Stimulated activated CD4-positive, alpha-beta T cell treated with anti-CD3 and anti-CD28 coated beads, TNF-alpha, amount 100 ng/mL, for 24 hours (primary cell): Measurements from ENCODE around the gene KCP.

Source experiments
- DNase-seq, 3 experiments: peaks; one replicate each; pipeline ENCODE4 v3.0.0-alpha.2; 2020; ENCODE audit warnings: low read depth in 3 of 3

KCP gene

GRCh38 chr7:128858380-128859231, 51.9 kb downstream of the KCP start:
- DNase-seq = no peak

- no peak for DNase-seq
These were observed 54.3 kb downstream of the KCP start for GRCh38 chr7:128856001-128856718.

GRCh38 chr7:128855559-128855958, 55.0 kb downstream of the KCP start:
- no peak for DNase-seq

GRCh38 chr7:128854396-128854795, 56.1 kb downstream of the KCP start:
- no peak for DNase-seq

DNA sequence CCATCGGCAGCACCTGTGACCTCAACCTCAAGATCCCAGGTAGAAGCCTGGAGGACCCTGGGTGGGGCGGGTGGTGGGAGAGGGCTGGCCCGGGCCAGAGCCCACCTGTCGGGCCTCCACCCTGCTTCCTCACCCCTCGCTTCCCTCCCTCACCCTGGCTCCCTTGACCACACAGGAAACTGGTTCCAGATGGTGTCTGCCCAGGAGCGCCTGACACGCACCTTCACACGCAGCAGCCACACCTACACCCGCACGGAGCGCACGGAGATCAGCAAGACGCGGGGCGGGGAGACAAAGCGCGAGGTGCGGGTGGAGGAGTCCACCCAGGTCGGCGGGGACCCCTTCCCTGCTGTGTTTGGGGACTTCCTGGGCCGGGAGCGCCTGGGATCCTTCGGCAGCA, 56.7 kb downstream of the KCP start:
- no peak for DNase-seq

DNA sequence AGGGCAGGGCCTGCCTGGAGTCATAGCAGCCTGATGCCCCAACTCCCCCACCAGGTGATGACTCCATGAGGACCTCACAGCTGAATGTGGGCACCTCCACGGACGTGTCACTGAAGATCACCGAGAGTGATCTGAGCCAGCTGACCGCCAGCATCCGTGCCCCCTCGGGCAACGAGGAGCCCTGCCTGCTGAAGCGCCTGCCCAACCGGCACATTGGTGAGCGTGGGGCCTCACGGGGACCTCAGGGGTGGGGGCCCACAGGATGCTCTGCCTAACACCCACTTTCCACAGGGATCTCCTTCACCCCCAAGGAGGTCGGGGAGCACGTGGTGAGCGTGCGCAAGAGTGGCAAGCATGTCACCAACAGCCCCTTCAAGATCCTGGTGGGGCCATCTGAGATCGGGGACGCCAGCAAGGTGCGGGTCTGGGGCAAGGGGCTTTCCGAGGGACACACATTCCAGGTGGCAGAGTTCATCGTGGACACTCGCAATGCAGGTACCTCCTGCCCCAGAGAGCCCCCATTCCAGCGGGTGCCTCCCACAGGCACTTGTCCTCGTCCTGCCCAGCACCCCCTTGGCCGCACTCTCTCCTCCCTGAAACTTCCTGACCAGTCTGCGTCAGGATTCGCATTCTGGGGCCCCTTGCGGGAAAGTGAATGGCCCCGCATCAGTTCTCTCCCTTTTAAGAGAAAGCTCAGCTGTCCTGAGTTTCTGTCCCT, 57.8 kb downstream of the KCP start:
- no peak for DNase-seq

DNA sequence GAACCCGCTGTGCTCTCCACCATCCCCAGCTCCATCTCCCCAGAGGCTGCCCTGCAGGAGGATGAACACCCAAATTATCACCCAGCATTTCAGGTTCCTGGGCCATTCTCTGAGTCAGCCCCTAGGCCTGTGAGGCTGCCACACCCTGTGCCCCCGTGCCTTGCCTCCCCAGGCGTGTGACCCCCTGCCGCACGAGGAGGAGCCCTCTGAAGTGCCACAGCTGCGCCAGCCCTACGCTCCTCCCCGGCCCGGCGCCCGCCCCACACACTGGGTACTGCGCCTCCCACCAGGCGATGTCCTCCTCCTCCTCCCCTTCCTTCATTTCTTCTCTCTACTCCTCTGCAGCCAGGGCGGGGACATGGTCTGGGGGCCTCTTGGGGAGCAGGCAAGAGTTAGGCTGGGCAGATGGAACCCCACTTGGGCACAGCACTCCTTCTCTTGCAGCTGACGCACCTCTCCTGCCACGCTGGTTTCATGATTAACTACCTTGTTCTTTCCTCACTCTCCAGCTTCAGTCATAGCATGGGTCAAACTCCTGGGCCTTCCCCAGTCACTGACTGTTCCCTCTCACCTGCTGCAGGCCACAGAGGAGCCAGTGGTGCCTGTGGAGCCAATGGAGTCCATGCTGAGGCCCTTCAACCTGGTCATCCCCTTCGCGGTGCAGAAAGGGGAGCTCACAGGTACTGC, 60.6 kb downstream of the KCP start:
- no peak for DNase-seq

GRCh38 chr7:128849156-128849515, 61.4 kb downstream of the KCP start:
- DNase-seq = no peak

DNA sequence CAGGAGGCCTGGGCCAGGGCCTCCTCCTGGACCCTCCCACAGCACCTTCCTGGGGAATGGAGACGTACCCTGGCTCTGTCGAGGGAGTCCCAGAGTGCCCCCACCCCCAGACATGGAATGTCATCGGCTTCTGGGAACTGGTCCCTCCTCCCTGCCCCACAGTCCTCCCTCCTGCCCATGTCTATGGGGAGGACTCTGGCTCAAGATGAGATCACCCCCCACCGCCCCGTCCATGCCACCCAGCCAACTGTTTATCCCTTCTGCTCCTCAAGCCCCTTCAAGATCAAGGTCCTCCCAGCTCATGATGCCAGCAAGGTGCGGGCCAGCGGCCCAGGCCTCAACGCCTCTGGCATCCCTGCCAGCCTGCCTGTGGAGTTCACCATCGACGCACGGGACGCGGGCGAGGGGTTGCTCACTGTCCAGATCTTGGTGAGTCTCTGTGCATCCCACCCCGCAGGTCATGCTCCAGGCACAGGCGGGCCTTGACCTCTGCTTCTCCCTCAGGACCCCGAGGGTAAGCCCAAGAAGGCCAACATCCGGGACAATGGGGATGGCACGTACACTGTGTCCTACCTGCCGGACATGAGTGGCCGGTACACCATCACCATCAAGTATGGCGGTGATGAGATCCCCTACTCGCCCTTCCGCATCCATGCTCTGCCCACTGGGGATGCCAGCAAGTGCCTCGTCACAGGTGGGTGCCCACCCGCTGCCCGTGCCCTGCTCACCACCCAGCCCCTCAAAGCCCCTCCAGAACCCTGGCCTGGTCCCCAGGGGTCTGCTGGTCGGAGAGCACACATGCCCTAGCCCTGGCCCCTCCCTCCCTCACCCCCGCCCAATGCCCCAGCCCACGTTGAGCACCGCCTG, 62.0 kb downstream of the KCP start:
- no peak for DNase-seq

DNA sequence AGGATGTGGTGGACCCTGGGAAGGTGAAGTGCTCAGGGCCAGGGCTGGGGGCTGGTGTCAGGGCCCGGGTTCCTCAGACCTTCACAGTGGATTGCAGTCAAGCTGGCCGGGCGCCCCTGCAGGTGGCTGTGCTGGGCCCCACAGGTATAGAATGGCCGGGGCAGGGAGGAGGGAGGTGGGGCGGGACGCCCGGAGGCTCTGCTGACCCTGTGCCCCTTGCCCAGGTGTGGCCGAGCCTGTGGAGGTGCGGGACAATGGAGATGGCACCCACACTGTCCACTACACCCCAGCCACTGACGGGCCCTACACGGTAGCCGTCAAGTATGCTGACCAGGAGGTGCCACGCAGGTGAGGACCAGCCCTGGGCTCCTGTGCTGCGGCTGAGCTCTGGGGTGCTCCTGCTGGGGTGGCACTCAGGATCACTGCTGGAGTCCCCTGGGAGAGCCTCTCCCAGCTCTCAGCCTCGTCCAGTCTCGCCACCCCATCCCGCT, 62.7 kb downstream of the KCP start:
- DNase-seq = no peak

GRCh38 chr7:128846781-128847444, 63.6 kb downstream of the KCP start:
- DNase-seq = no peak

DNA sequence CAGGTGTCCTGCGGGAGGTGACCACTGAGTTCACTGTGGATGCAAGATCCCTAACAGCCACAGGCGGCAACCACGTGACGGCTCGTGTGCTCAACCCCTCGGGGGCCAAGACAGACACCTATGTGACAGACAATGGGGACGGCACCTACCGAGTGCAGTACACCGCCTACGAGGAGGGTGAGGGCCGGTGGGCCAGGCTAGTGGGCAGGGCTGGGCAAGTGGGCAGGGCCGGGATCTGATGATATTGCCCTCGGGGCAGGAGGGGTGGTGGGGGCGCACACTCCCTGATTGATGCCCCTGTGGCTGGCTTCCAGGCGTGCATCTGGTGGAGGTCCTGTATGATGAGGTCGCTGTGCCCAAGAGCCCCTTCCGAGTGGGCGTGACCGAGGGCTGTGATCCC, 64.5 kb downstream of the KCP start:
- no peak for DNase-seq

- DNase-seq = no peak
These were observed 65.0 kb downstream of the KCP start for GRCh38 chr7:128845475-128845874.

- no peak for DNase-seq
These were observed 65.7 kb downstream of the KCP start for GRCh38 chr7:128844777-128845311.

GRCh38 chr7:128843938-128844621, 66.4 kb downstream of the KCP start:
- no peak for DNase-seq

DNA sequence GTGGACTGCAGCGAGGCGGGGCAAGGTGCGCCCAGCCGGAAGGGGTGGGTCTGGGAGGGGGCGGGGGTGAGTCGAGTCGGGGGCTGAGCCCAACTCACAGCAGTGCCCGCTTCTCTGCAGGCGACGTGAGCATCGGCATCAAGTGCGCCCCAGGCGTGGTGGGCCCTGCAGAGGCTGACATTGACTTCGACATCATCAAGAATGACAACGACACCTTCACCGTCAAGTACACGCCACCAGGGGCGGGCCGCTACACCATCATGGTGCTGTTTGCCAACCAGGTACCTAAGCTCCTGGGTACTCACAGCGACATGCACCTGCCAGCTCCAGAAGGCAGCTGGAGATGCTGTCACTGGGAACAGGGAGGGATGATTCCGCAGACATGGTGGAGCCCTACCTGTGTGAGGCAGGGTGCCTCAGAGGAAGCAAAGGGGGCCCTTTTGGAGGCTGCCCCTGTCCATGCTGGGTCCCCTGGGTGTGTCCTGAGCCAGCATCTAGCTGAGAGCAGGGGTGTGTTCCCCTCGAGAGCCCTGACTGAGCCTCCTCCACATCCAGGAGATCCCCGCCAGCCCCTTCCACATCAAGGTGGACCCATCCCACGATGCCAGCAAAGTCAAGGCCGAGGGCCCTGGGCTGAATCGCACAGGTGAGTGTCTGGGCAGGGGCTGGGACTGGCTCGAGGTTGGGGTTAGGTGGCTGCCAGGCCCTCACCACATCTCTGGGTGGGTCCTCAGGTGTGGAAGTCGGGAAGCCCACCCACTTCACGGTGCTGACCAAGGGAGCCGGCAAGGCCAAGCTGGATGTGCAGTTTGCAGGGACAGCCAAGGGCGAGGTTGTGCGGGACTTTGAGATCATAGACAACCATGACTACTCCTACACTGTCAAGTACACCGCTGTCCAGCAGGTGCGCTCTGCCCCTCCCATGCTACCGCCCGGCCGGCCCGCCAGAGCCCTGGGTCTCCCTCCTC, 67.6 kb downstream of the KCP start:
- no peak for DNase-seq

- DNase-seq = peak; percentile 16 to 61 (median 18)
These were observed 68.4 kb downstream of the KCP start for GRCh38 chr7:128841921-128842673.
